ENCODE measurements around the gene PCDHB12. TPM values are rescaled to one million over a fixed set of nuclear protein-coding genes. Genes with fewer than 3 reads are reported as not detected.

Gene PCDHB12
- total RNA-seq, 1 donor from 2014 or later = 3.0 TPM

DNA sequence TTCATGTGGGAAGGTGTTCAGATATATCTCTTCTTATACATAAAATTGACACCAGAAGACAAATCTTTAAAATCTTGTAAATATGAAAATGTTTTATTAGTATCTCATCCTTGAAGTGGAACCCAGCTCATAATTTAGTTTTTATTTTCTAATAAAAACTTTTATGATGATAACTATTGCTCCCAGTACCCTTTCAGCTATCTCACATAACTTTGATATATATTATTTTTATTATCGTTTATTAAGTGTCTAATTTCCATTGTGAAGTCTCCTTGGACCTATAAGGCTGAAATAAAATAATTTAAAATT is 52.7 kb downstream of the PCDHB12 start:
- no peak for TF ChIP-seq EZH2 (IDR thresholded peaks at IDR 0.05)
- no peak for TF ChIP-seq EZH2phosphoT487 (IDR thresholded peaks at IDR 0.05)
- TF ChIP-seq, protein P1, sequence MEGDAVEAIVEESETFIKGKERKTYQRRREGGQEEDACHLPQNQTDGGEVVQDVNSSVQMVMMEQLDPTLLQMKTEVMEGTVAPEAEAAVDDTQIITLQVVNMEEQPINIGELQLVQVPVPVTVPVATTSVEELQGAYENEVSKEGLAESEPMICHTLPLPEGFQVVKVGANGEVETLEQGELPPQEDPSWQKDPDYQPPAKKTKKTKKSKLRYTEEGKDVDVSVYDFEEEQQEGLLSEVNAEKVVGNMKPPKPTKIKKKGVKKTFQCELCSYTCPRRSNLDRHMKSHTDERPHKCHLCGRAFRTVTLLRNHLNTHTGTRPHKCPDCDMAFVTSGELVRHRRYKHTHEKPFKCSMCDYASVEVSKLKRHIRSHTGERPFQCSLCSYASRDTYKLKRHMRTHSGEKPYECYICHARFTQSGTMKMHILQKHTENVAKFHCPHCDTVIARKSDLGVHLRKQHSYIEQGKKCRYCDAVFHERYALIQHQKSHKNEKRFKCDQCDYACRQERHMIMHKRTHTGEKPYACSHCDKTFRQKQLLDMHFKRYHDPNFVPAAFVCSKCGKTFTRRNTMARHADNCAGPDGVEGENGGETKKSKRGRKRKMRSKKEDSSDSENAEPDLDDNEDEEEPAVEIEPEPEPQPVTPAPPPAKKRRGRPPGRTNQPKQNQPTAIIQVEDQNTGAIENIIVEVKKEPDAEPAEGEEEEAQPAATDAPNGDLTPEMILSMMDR (IDR thresholded peaks at IDR 0.05) = no peak
- peaks cover 59% of the 10 kb centered on the region for H3K9me3 ChIP-seq (ENCODE audit: low read depth)
- Mint-ChIP-seq H3K9me3 (peaks cover 80% of the 10 kb centered on the region), H3K27me3 (ENCODE audit: insufficient read depth, low read depth) (peaks cover 3% of the 10 kb centered on the region), H3K4me3 (no peak overlapping the region), H3K27ac (no peak overlapping the region), H3K4me1 (no peaks in the 10 kb centered on the region), H3K36me3 (peaks cover 10% of the 10 kb centered on the region)
- no peaks in the 10 kb centered on the region for H3K27me3 ChIP-seq
- H3K36me3 ChIP-seq = no peaks in the 10 kb centered on the region
- no peak for DNase-seq (ENCODE audit: low spot score)
- no peak overlapping the region for H3K4me3 ChIP-seq
- H3K79me2 ChIP-seq (ENCODE audit: low read depth) = no peaks in the 10 kb centered on the region
- H4K20me1 ChIP-seq (ENCODE audit: low read depth) = no peaks in the 10 kb centered on the region
- H3K9ac ChIP-seq = no peak overlapping the region
- no peak overlapping the region for H3K4me2 ChIP-seq
- no peaks in the 10 kb centered on the region for H3F3A ChIP-seq (ENCODE audit: low read depth)
- H2AFZ ChIP-seq (replicated peaks) = no peak overlapping the region
- H3K4me1 ChIP-seq = no peaks in the 10 kb centered on the region
- no peak overlapping the region for H3K27ac ChIP-seq

Other genes with a start within 250 kb of the PCDHB12 start
- gene PCDHAC2, start 242.2 kb upstream of the PCDHB12 start, total RNA-seq (ENCODE audit: low replicate concordance) = 1.9 and 2.5 TPM in 2 replicates
- 0.03 and 0.07 TPM in 2 replicates for gene PCDHB1, start 157.3 kb upstream of the PCDHB12 start, total RNA-seq (ENCODE audit: low replicate concordance)
- gene PCDHB2, start 114.1 kb upstream of the PCDHB12 start, total RNA-seq (ENCODE audit: low replicate concordance) = 34.2 and 48.4 TPM in 2 replicates
- 5.6 and 6.7 TPM in 2 replicates for gene PCDHB3, start 108.2 kb upstream of the PCDHB12 start, total RNA-seq (ENCODE audit: low replicate concordance)
- gene PCDHB4, start 86.9 kb upstream of the PCDHB12 start, total RNA-seq (ENCODE audit: low replicate concordance) = 1.9 and 2.3 TPM in 2 replicates
- gene PCDHB5, start 73.5 kb upstream of the PCDHB12 start, total RNA-seq (ENCODE audit: low replicate concordance) = 11.9 and 15.2 TPM in 2 replicates
- 0.90 and 1.5 TPM in 2 replicates for gene PCDHB6, start 58.7 kb upstream of the PCDHB12 start, total RNA-seq (ENCODE audit: low replicate concordance)
- 0.21 and 0.90 TPM in 2 replicates for gene PCDHB7, start 36.1 kb upstream of the PCDHB12 start, total RNA-seq (ENCODE audit: low replicate concordance)
- gene PCDHB8, start 30.9 kb upstream of the PCDHB12 start, total RNA-seq (ENCODE audit: low replicate concordance) = 0.31 TPM in 1 of 2 replicates, not detected in the other
- 4.0 and 4.5 TPM in 2 replicates for gene PCDHB16, start 26.3 kb upstream of the PCDHB12 start, total RNA-seq (ENCODE audit: low replicate concordance)
- 3.1 and 4.6 TPM in 2 replicates for gene PCDHB9, start 21.6 kb upstream of the PCDHB12 start, total RNA-seq (ENCODE audit: low replicate concordance)
- gene PCDHB10, start 16.4 kb upstream of the PCDHB12 start, total RNA-seq (ENCODE audit: low replicate concordance) = 9.3 and 10.4 TPM in 2 replicates
- gene PCDHB11, start 9.1 kb upstream of the PCDHB12 start, total RNA-seq (ENCODE audit: low replicate concordance) = 3.8 and 4.0 TPM in 2 replicates
- gene PCDHB13, start 5.2 kb downstream of the PCDHB12 start, total RNA-seq (ENCODE audit: low replicate concordance) = 2.4 and 3.0 TPM in 2 replicates
- gene PCDHB14, start 14.6 kb downstream of the PCDHB12 start, total RNA-seq (ENCODE audit: low replicate concordance) = 7.2 and 7.4 TPM in 2 replicates
- 7.8 and 9.4 TPM in 2 replicates for gene PCDHB15, start 36.7 kb downstream of the PCDHB12 start, total RNA-seq (ENCODE audit: low replicate concordance)
- gene SLC25A2, start 95.3 kb downstream of the PCDHB12 start, total RNA-seq (ENCODE audit: low replicate concordance) = 0.22 and 0.96 TPM in 2 replicates
- gene TAF7, start 112.1 kb downstream of the PCDHB12 start, total RNA-seq (ENCODE audit: low replicate concordance) = 121 and 157 TPM in 2 replicates
- 1.0 and 1.5 TPM in 2 replicates for gene PCDHGA1, start 121.8 kb downstream of the PCDHB12 start, total RNA-seq (ENCODE audit: low replicate concordance)
- 0.37 and 0.71 TPM in 2 replicates for gene PCDHGA2, start 130.0 kb downstream of the PCDHB12 start, total RNA-seq (ENCODE audit: low replicate concordance)
- gene PCDHGA3, start 135.1 kb downstream of the PCDHB12 start, total RNA-seq (ENCODE audit: low replicate concordance) = 0.34 and 0.54 TPM in 2 replicates
- gene PCDHGB1, start 141.4 kb downstream of the PCDHB12 start, total RNA-seq (ENCODE audit: low replicate concordance) = 3.6 and 4.3 TPM in 2 replicates
- gene PCDHGA4, start 146.3 kb downstream of the PCDHB12 start, total RNA-seq (ENCODE audit: low replicate concordance) = 2.3 and 2.4 TPM in 2 replicates
- gene PCDHGB2, start 151.3 kb downstream of the PCDHB12 start, total RNA-seq (ENCODE audit: low replicate concordance) = 2.1 and 2.2 TPM in 2 replicates
- 0.71 and 1.3 TPM in 2 replicates for gene PCDHGA5, start 155.4 kb downstream of the PCDHB12 start, total RNA-seq (ENCODE audit: low replicate concordance)
- 0.74 and 0.95 TPM in 2 replicates for gene PCDHGB3, start 161.5 kb downstream of the PCDHB12 start, total RNA-seq (ENCODE audit: low replicate concordance)
- 0.77 and 1.4 TPM in 2 replicates for gene PCDHGA6, start 165.2 kb downstream of the PCDHB12 start, total RNA-seq (ENCODE audit: low replicate concordance)
- gene PCDHGA7, start 174.0 kb downstream of the PCDHB12 start, total RNA-seq (ENCODE audit: low replicate concordance) = 0.81 and 1.1 TPM in 2 replicates
- gene PCDHGB4, start 179.0 kb downstream of the PCDHB12 start, total RNA-seq (ENCODE audit: low replicate concordance) = 10.4 and 14.9 TPM in 2 replicates
- 2.3 and 3.3 TPM in 2 replicates for gene PCDHGA8, start 183.9 kb downstream of the PCDHB12 start, total RNA-seq (ENCODE audit: low replicate concordance)
- 2.0 and 3.7 TPM in 2 replicates for gene PCDHGB5, start 189.2 kb downstream of the PCDHB12 start, total RNA-seq (ENCODE audit: low replicate concordance)
- 0.97 and 2.2 TPM in 2 replicates for gene PCDHGA9, start 194.1 kb downstream of the PCDHB12 start, total RNA-seq (ENCODE audit: low replicate concordance)
- 13.2 and 22.1 TPM in 2 replicates for gene PCDHGB6, start 199.3 kb downstream of the PCDHB12 start, total RNA-seq (ENCODE audit: low replicate concordance)
- 4.2 and 4.7 TPM in 2 replicates for gene PCDHGA10, start 204.3 kb downstream of the PCDHB12 start, total RNA-seq (ENCODE audit: low replicate concordance)
- 21.1 and 23.9 TPM in 2 replicates for gene PCDHGB7, start 209.0 kb downstream of the PCDHB12 start, total RNA-seq (ENCODE audit: low replicate concordance)
- 9.5 and 13.3 TPM in 2 replicates for gene PCDHGA11, start 212.3 kb downstream of the PCDHB12 start, total RNA-seq (ENCODE audit: low replicate concordance)
- gene PCDHGA12, start 221.8 kb downstream of the PCDHB12 start, total RNA-seq (ENCODE audit: low replicate concordance) = 0.79 and 2.2 TPM in 2 replicates